HG02973 (cell line): Measurements from ENCODE around the gene DENND4C.
"Not testable (repeated sequence)": the region's sequence is repeated elsewhere in the genome, so short reads cannot be mapped to it uniquely, and the experiment has no call there.

Experiments used
- ATAC-seq: cut with Tn5 transposase; IDR thresholded peaks from one replicate; pipeline ENCODE4 v1.9.1; 2021; ENCODE audit warnings: moderate library complexity; ENCODE audit not compliant: unreplicated experiment

The DENND4C gene

DNA sequence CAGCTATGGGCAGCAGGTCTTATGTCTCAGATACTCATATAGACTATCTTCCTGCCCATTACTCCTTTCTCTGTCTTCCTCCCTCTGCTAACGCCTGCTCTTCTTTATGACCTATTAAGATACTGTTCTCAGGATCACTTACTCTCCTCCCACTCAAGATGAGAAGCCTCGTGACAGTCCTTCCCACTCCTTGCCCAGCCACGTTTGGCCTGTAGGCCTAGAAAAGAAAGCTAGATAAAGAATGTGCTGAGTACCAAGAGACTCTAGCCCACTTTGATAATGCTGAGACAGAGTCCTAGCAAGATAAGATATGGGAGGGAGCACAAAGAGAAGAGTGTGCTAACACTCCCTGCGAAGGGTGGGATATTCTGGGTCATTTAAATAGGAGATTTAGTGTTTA is 6.8 kb upstream of the DENND4C start:
- no peak for ATAC-seq

DNA sequence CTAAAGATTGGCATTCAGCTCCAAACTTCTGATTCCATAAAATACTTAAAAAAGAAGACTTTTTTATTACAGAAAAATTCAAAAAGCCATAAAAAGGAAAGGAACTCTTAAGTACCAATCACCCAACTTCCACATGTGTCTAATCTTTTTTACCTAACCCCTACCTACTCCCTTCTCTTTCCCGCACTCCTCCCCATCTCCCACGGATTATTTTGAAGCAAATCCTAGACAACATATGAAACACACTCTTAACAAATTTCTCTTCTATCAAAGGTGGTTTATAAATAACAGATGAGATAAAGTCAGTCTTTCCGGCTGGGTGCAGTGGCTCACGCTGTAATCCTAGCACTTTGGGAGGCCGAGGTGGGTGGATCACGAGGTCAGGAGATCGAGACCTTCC is 5.9 kb upstream of the DENND4C start:
- no peak for ATAC-seq

DNA sequence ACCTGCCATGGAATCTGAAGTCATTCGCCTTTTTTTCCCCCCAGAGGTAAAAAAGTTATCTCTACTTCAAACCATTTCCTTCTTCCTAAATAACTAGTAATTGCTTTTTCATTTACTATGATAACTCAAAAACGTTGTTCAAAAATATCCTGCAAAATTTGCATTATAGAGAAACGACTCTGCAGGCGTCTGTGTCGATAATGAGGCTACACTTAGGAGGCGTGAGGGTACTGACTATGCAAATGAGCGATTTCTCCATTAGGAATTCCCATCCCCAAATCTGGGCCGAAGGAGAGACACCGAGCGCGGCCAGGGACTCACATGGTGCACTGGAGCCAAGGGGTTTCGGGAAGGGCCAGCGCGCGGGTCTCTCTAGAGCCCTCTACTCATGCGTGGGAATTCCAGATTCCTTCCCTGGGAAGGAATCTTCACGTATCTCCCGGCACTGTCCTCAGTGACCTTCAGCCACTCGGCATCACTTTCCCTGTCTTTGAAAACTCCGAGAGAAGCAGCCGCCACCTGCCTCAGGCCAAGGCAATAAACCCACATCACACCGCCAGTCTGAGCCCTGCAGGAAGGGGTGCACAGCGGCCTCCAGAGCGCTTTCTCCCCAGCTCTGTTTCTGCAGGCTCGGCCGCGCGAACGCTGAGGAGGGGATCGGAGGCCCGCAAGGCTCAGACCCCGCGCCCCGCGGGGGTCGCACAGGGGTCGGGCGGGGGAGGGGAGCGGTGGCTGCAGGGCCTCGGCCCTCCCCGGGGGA is 718 bp upstream of the DENND4C start:
- peak; percentile 54 for ATAC-seq

DNA sequence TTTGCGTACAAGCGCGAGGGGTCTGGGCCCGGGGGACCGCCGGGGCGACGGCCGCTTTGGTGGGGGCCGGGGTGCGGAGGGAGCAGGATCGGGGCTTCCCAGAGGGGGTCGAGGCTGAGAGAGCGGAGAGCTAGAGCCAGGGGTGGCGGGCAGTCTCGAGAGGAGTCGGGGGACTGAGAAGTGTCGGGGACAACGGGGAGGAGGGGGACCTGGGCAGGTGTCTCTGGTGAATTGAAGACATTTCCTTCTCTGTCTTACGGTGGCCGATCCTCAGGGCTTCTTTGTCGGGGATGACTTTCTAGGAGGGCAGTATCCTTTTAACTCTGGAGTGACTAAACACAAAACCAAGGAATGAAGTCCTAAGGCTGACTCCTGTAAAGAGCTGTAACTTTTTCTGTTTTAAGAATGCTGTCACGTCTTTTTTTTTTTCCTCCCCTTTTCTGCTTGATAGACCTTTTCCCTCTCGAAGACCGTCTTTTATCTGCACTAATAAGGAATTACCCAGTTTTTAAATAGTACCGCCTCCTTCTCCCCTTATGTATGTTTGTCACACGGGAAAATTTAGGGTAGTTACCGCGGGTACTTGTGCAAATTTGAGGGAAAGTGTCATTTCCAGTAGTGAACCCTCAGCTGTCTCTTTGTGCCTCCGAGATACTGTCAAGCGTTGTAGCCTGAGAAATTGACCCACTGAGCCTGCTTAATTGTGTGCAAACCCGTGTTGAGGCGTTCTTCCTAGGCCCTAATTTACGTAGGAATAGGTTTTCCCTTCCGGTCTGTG is 822 bp downstream of the DENND4C start:
- peak; percentile 4 for ATAC-seq

DNA sequence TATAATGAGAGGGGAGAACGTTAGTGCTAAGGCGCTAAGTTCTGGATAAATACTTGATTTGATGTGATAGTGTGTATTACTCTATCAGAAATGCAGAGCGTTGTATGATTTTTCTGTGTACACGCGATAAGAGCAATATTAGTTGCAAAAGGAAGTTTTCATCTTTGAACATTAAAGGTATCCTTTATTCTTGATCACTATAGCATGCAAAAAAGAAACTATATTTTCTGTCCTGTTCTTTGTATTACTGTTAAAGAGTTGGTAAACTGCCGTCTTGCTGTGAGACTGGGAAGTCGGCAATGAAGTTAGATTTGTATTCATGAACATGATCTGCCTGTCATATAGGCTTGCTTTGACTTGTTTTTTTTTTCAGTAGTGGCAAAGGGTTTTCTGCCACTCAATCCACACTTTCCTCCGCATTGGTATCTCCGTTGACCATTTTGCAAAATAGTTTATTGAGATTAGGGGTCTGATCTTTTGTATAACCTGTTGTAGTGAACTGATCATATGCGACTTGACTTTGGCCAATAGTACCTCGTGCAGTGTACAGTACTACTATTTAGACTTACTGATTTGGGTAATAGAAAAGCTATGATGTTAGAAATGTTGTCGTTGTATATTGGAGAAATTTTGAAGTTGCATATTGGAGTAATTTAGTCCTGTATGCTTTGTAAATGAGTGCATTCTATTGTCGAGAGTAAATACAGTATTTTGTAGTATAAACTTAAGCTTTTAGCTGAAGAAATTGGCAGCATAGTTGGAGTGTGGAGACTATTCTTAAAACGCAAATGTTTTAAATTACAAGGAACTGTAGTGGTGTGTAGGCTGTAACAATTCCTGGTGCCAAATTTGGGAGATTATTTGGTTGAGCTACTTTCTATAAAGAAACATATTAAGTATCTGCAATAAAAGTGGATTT is 1.7 kb downstream of the DENND4C start:
- no peak for ATAC-seq

DNA sequence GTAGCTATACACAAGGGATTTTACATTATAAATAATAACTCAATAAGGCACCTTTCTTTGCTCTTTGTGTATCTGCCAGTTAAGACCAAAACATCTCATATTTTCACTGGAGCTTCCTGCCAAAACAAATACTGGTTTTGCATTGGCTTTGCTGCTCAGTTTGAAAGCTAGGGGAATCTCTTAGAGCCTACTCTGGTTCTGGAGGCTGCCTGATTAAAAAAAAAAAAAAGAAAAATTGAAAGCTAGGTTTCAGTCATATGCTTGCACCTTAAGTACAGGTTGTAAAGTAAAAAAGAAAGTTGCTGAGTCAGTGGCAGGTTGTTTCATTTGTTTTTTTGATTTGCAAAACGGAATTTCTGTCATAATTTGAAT is 2.3 kb downstream of the DENND4C start:
- ATAC-seq = no peak

DNA sequence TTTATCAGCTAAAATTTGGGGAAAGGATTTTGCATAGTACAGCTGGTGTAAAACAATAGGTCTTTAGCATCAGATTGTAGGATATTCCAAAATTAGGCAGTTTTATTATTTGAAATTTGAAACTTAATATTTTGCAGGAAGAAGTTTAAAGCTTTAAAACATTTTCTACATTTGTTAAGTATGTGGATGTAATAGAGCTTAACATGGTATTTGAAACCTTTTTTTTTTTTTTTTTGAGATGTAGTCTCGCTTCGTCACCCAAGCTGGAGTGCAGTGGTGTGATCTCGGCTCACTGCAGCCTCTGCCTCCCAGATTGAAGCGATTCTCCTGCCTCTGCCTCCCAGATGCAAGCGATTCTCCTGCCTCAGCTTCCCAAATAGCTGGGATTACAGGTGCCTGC is 2.9 kb downstream of the DENND4C start:
- no peak for ATAC-seq

DNA sequence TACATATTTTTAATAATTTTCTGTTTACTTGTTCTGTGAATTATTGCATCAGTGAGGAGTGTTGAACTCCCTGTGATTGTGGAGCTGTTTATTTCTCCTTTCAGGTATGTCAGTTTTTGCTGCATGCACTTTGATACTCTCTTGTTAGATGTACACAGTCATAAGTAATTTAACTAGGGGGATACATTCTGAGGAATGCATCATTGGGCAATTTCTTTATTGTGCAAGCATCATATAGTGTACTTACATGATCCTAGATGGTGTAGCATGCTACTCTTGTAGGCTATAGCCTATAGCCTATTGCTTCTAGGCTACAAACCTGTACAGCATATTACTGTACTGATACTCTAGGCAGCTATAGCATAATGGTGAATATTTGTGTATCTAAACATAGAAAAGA is 9.5 kb downstream of the DENND4C start:
- no peak for ATAC-seq

DNA sequence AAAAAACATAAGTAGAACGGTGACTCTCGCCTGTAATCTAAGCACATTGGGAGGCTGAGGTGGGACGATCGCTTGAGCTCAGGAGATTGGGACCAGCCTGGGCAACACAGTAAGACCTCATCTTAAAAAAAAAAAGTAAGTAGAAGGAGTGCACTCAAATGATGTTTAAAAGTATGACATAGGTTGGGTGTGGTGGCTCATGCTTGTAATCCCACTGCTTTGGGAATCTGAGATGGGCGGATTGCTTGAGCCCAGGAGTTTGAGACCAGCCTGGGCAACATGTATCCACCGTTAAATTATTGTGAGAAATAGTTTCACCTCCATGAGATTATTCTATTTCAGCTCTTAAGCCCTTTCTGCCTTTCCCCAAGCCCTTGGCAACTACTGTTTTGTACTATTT is 11.2 kb downstream of the DENND4C start:
- ATAC-seq = no peak

DNA sequence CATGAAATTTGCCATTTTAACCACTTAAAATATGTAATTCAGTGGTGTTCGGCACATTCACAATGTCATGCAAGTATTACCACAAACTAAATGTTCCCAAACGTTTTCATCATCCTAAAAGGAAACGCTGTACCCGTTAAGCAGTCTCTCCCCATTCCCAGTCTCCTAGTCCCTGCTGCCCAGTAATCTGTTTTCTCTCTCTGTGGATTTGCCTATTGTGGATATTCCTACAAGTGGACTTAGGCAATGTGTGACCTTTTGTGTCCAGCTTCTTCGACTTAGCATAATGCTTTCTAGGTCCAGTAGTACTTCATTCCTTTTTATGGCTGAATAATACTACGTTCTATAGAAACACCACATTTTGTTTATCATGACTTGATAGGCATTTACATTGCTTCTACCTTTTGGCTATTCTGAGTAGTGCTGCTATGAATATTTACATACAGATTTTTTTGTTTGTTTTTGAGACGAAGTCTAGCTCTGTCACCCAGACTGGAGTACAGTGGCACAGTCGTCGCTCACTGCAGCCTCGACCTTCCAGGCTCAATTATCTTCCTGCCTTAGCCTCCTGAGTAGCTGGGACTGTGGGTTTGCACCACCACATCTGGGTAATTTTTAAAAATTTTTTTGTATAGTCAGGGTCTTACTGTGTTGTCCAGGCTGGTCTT is 13.0 kb downstream of the DENND4C start:
- ATAC-seq = no peak

DNA sequence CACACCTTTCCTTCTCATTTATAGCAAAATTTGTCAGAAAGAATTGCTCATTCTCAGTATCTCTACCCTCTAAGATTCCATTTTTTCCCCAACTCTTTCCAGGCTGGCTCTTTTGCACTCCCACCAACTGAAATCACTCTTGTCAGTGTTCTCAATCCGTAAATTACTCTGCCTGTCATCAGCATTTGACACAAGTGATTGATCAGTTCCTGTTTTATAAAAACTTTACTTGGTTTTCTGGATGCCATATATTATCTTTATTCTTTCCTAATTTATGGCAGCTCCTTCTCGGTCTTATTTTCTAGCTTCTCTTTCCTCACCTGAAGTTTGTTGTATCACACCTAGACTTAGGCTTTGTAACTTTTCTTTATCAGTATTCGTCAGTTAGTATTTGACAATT is 16.4 kb downstream of the DENND4C start:
- ATAC-seq = no peak

DNA sequence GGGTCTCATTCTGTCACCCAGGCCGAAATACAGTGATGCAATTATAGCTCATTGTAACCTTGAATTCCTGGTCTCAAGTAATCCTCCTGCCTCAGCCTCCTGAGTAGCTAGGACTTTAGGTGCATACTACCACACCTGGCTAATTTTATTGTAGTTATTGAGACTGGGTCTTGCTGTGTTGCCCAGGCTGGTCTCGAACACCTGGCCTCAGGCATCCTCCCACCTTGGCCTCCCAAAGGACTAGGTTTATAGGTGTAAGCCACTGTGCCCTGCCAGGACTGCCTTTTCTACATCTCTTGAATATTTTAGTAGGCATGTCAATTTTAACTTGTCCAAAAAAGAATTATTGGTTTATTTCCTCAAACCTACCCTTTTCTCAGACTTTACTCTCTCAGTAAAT is 16.9 kb downstream of the DENND4C start:
- no peak for ATAC-seq

DNA sequence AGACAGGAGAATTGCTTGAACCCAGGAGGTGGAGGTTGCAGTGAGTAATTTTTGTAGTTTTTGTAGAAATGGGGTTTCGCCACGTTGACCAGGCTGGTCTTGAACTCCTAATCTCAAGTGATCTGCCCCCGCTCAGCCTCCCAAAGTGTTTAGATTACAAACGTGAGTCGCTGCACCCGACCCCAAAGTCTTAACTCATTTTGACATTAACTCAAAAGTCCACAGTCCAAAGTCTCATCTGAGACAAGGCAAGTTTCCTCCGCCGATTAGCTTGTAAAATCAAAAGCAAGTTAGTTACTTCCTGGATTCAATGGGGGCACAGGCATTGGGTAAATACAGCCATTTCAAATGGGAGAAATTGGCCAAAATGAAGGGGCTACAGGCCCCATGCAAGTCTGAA is 19.9 kb downstream of the DENND4C start:
- ATAC-seq = not testable (repeated sequence)

DNA sequence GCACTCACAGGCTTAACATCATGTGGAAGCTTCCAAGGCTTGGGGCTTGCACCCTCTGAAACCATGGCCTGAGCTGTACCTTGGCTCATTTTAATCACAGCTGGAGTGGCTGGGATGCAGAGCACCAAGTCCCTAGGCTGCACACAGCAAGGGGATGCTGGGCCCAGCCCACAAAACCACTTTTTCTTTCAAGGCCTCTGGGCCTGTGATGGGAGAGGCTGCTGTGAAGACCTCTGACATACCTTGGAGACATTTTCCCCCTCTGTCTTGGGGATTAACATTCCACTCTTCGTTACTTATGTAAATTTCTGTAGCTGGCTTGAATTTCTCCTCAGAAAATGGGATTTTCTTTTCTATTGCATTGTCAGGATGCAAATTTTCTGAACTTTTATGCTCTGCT is 20.7 kb downstream of the DENND4C start:
- not testable (repeated sequence) for ATAC-seq

DNA sequence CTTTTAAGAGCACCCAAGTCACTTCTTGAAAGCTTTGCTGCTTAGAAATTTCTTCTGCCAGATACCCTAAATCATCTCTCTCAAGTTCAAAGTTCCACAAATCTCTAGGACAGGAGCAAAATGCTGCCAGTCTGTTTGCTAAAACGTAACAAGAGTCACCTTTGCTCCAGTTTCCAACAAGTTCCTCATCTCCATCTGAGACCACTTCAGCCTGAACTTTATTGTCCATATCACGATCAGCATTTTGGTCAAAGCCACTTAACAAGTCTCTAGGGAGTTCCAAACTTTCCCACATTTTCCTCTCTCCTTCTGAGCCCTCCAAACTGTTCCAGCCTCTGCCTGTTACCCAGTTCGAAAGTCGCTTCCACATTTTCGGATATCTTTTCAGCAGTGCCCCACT is 21.1 kb downstream of the DENND4C start:
- ATAC-seq = not testable (repeated sequence)

DNA sequence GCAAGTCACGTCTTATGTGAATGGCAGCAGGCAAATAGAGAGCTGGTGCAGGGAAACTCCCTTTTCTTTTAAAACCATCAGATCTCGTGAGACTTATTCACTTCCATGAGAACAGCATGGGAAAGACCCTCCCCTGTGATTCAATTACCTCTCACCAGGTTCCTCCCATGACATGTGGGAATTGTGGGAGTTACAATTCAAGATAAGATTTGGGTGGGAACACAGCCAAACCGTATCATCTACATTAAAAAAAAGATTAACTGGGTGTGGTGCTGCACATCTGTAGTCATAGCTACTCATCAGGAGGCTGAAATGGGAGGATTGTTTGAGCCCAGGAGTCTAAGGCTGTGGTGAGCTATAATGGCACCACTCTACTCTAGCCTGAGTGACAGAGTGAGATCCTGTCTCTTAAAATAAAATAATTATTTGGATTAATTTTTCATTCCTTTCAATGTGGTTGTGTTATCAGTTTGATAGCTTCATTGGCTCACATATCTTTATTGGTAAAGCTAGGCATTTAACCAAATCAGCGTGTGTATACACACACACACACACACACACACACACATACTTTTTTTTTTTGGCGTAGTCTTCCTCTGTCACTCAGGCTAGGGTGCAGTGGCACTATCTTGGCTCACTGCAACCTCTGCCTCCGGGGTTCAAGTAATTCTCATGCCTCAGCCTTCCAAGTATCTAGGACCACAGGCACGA is 21.8 kb downstream of the DENND4C start:
- ATAC-seq = no peak

DNA sequence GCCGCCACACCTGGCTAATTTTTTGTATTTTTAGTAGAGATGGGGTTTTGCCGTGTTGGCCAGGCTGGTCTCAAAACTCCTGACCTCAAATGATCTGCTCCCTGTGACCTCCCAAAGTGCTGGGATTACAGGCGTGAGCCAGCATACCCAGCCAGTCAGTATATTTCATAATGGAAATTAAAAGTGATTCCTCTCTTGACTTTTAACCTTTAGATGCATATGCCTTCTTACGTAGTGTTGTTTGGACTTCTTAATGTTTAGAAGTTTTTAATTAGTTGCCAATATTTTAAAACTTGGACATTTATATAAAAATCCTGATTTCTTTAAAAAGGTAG is 22.4 kb downstream of the DENND4C start:
- no peak for ATAC-seq

DNA sequence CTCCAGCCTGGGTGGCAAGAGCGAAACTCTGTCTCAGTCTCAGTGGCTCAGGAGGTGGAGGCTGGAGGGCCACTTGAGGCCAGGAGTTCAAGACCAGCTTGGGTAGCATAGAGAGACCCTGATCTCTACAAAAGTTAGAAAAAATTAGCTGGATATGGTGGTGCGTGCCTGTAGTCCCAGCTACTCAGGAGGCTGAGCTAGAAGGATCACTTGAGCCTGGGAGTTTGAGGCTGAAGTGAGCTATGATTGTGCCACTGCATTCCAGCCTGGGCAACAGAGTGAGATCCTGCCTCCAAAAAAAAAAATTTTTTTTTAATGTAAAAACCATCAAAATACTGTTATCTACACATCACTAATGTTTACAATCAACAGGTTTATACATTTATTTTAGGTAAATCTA is 24.6 kb downstream of the DENND4C start:
- no peak for ATAC-seq

DNA sequence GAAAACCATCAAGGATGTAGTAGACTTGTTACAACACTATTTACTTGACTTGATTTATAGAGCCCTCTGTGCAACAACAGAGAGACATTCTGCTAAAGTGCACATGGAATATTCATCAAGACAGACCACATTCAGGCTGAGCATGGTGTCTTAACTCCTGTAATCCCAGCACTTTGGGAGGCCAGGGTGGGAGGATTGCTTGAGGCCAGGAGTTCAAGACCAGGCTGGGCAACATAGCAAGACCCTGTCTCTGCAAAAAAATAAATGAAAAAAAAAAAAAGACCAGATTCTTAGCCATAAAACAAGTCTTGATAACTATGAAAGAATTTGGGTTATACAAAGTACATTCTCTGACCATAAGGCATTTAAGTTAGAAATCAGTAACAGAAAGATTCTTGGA is 25.3 kb downstream of the DENND4C start:
- no peak for ATAC-seq

DNA sequence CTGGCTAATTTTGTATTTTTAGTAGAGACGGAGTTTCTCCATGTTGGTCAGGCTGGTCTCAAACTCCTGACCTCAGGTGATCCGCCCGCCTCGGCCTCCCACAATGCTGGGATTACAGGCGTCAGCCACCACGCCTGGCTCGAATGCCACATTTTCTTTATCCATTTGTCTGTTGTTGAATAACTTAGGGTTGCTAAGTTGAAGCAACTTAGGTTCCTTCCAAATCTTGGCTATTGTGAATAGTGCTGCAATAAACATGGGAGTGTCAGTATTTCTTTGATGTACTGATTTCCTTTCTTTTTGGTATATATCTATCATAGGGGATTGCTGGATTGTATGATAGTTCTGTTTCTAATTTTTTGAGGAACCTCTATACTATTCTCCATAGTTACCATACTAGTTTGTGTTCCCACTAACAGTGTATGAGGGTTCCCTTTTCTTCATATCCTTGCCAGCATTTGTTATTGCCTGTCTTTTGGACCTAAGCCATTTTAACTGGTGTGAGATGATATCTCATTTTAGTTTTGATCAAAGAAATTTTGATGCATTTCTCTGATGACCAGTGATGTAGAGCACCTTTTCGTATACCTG is 29.3 kb downstream of the DENND4C start:
- ATAC-seq = not testable (repeated sequence)
